D341Med (cell line): Measurements from ENCODE around the gene TMEM266.
A peak's percentile ranks its signal among the peaks of the same experiment; 100 is the strongest.

Experiments used
- DNase-seq: peaks from one replicate; pipeline ENCODE4 v3.0.0; 2012; ENCODE audit warnings: low spot score

The TMEM266 gene

GRCh38 chr15:76162784-76163456 lies 103.1 kb downstream of the TMEM266 start:
- DNase-seq: no peak

GRCh38 chr15:76163457-76164295 lies 103.9 kb downstream of the TMEM266 start:
- no peak for DNase-seq

GRCh38 chr15:76164602-76165001 lies 104.8 kb downstream of the TMEM266 start:
- no peak for DNase-seq

- DNase-seq: no peak
Observed at GRCh38 chr15:76165951-76166350, 106.2 kb downstream of the TMEM266 start.

GRCh38 chr15:76168237-76168984 lies 108.6 kb downstream of the TMEM266 start:
- DNase-seq: peak; percentile 82

- peak; percentile 71 for DNase-seq
Observed at GRCh38 chr15:76169018-76169417, 109.2 kb downstream of the TMEM266 start.

- DNase-seq: no peak
Observed at GRCh38 chr15:76169911-76170800, 110.4 kb downstream of the TMEM266 start.

GRCh38 chr15:76172782-76173181 lies 113.0 kb downstream of the TMEM266 start:
- peak; percentile 67 for DNase-seq

- no peak for DNase-seq
Observed at GRCh38 chr15:76173317-76173834, 113.6 kb downstream of the TMEM266 start.

- DNase-seq: no peak
Observed at GRCh38 chr15:76174654-76175053, 114.9 kb downstream of the TMEM266 start.

- no peak for DNase-seq
Observed at GRCh38 chr15:76175442-76175841, 115.7 kb downstream of the TMEM266 start.

- no peak for DNase-seq
Observed at GRCh38 chr15:76176059-76176458, 116.3 kb downstream of the TMEM266 start.

- no peak for DNase-seq
Observed at GRCh38 chr15:76176487-76177085, 116.8 kb downstream of the TMEM266 start.

GRCh38 chr15:76177491-76178040 lies 117.8 kb downstream of the TMEM266 start:
- no peak for DNase-seq

- DNase-seq: no peak
Observed at GRCh38 chr15:76178296-76179000, 118.7 kb downstream of the TMEM266 start.

GRCh38 chr15:76179023-76179422 lies 119.2 kb downstream of the TMEM266 start:
- no peak for DNase-seq

GRCh38 chr15:76180321-76180720 lies 120.5 kb downstream of the TMEM266 start:
- no peak for DNase-seq

GRCh38 chr15:76181705-76182107 lies 121.9 kb downstream of the TMEM266 start:
- no peak for DNase-seq

- no peak for DNase-seq
Observed at GRCh38 chr15:76183930-76184649, 124.3 kb downstream of the TMEM266 start.
